Measurements from ENCODE around the gene GPSM1.
"Not testable (repeated sequence)": the region's sequence is repeated elsewhere in the genome, so short reads cannot be mapped to it uniquely, and the experiment has no call there.

GPSM1 gene

GRCh38 chr9:136349546-136349945 is 22.2 kb downstream of the GPSM1 start:
- no peaks in the 10 kb centered on the region for H3K27me3 ChIP-seq (ENCODE audit: insufficient read depth, low read length, poor library complexity)
- H3K4me2 ChIP-seq (ENCODE audit: insufficient read depth, low read length): no peak overlapping the region
- no peaks in the 10 kb centered on the region; the same call in 1 of the 2 replicates for H4K20me1 ChIP-seq (ENCODE audit: insufficient read depth, low read length)
- ATAC-seq (ENCODE audit: insufficient read depth, low read depth): no peak
- no peaks in the 10 kb centered on the region for H3K4me1 ChIP-seq (ENCODE audit: insufficient read depth, low read length)
- no peak for TF ChIP-seq CTCF (IDR thresholded peaks at IDR 0.05; ENCODE audit: borderline replicate concordance, extremely low read depth, low read length, poor library complexity, severe bottlenecking)
- no peak for TF ChIP-seq EZH2 (IDR thresholded peaks at IDR 0.05; ENCODE audit: borderline replicate concordance, low read depth, low read length, severe bottlenecking)
- H3K27ac ChIP-seq (ENCODE audit: low read length): no peak overlapping the region
- H3K4me3 ChIP-seq (ENCODE audit: low read depth in 1 of 2, low read length in 2 of 2): no peak overlapping the region
- no peaks in the 10 kb centered on the region for H3K9me3 ChIP-seq (ENCODE audit: insufficient read depth, low read length, severe bottlenecking)
- H3K36me3 ChIP-seq (ENCODE audit: insufficient read depth, low read length): no peaks in the 10 kb centered on the region
- H3K79me2 ChIP-seq (ENCODE audit: insufficient read depth, low read length): no peaks in the 10 kb centered on the region
- no peak overlapping the region for H3K9ac ChIP-seq (ENCODE audit: low read depth, low read length)
- no peak overlapping the region for H2AFZ ChIP-seq (ENCODE audit: low read depth, low read length)
- no peak for DNase-seq

- TF ChIP-seq EZH2 (IDR thresholded peaks at IDR 0.05; ENCODE audit: borderline replicate concordance, low read depth, low read length, severe bottlenecking): no peak
- no peak for TF ChIP-seq CTCF (IDR thresholded peaks at IDR 0.05; ENCODE audit: borderline replicate concordance, extremely low read depth, low read length, poor library complexity, severe bottlenecking)
- H4K20me1 ChIP-seq (ENCODE audit: insufficient read depth, low read length): no peaks in the 10 kb centered on the region; the same call in 1 of the 2 replicates
Measured at GRCh38 chr9:136351252-136351800, 24.0 kb downstream of the GPSM1 start.

GRCh38 chr9:136351868-136352267 is 24.5 kb downstream of the GPSM1 start:
- H4K20me1 ChIP-seq (ENCODE audit: insufficient read depth, low read length); H2AFZ ChIP-seq (ENCODE audit: low read depth, low read length); H3K79me2 ChIP-seq (ENCODE audit: insufficient read depth, low read length); H3K4me2 ChIP-seq (ENCODE audit: insufficient read depth, low read length); DNase-seq; H3K9ac ChIP-seq (ENCODE audit: low read depth, low read length); H3K4me1 ChIP-seq (ENCODE audit: insufficient read depth, low read length); H3K27ac ChIP-seq (ENCODE audit: low read length); H3K36me3 ChIP-seq (ENCODE audit: insufficient read depth, low read length); H3K27me3 ChIP-seq (ENCODE audit: insufficient read depth, low read length, poor library complexity); H3K4me3 ChIP-seq (ENCODE audit: low read depth in 1 of 2, low read length in 2 of 2); H3K9me3 ChIP-seq (ENCODE audit: insufficient read depth, low read length, severe bottlenecking); ATAC-seq (ENCODE audit: insufficient read depth, low read depth): not testable (repeated sequence)

More at GRCh38 chr9:136351252-136351800, 24.0 kb downstream of the GPSM1 start:
- no peaks in the 10 kb centered on the region for H3K9me3 ChIP-seq (ENCODE audit: insufficient read depth, low read length, severe bottlenecking)
- ATAC-seq (ENCODE audit: insufficient read depth, low read depth): no peak
- no peak overlapping the region for H3K4me3 ChIP-seq (ENCODE audit: low read depth in 1 of 2, low read length in 2 of 2)
- H3K4me2 ChIP-seq (ENCODE audit: insufficient read depth, low read length): no peak overlapping the region
- H3K4me1 ChIP-seq (ENCODE audit: insufficient read depth, low read length): no peaks in the 10 kb centered on the region
- no peak overlapping the region for H3K27ac ChIP-seq (ENCODE audit: low read length)
- no peak overlapping the region for H2AFZ ChIP-seq (ENCODE audit: low read depth, low read length)
- no peaks in the 10 kb centered on the region for H3K27me3 ChIP-seq (ENCODE audit: insufficient read depth, low read length, poor library complexity)
- no peaks in the 10 kb centered on the region for H3K36me3 ChIP-seq (ENCODE audit: insufficient read depth, low read length)
- H3K79me2 ChIP-seq (ENCODE audit: insufficient read depth, low read length): no peaks in the 10 kb centered on the region
- H3K9ac ChIP-seq (ENCODE audit: low read depth, low read length): no peak overlapping the region
- DNase-seq: no peak

- TF ChIP-seq EZH2 (IDR thresholded peaks at IDR 0.05; ENCODE audit: borderline replicate concordance, low read depth, low read length, severe bottlenecking) (no peak), CTCF (IDR thresholded peaks at IDR 0.05; ENCODE audit: borderline replicate concordance, extremely low read depth, low read length, poor library complexity, severe bottlenecking) (no peak)
- Histone ChIP-seq H3K9ac (ENCODE audit: low read depth, low read length) (no peak overlapping the region), H3K27ac (ENCODE audit: low read length) (no peak overlapping the region), H3K4me2 (ENCODE audit: insufficient read depth, low read length) (no peak overlapping the region), H3K4me3 (ENCODE audit: low read depth in 1 of 2, low read length in 2 of 2) (no peak overlapping the region), H3K79me2 (ENCODE audit: insufficient read depth, low read length) (no peaks in the 10 kb centered on the region), H4K20me1 (ENCODE audit: insufficient read depth, low read length) (no peaks in the 10 kb centered on the region; the same call in 1 of the 2 replicates), H3K36me3 (ENCODE audit: insufficient read depth, low read length) (no peaks in the 10 kb centered on the region), H2AFZ (ENCODE audit: low read depth, low read length) (no peak overlapping the region), H3K4me1 (ENCODE audit: insufficient read depth, low read length) (no peaks in the 10 kb centered on the region), H3K27me3 (ENCODE audit: insufficient read depth, low read length, poor library complexity) (no peaks in the 10 kb centered on the region), H3K9me3 (ENCODE audit: insufficient read depth, low read length, severe bottlenecking) (no peaks in the 10 kb centered on the region)
- no peak for DNase-seq
- ATAC-seq (ENCODE audit: insufficient read depth, low read depth): peak; percentile 30; the same call in 1 of the 3 replicates
Measured at GRCh38 chr9:136352682-136353081, 25.3 kb downstream of the GPSM1 start.

Measured in DND-41 (cell line).